HEK293T (cell line): ENCODE data around the gene SIGLEC1.

Experiments used
- BHLHE40 ChIP-seq: fragments of 450-650 bp; IDR thresholded peaks from 2 replicates; pipeline ENCODE4 v1.6.1; 2016; ENCODE audit warnings: mild to moderate bottlenecking, moderate library complexity, borderline replicate concordance
- NFRKB ChIP-seq: fragments of 450-650 bp; IDR thresholded peaks from 2 replicates; pipeline ENCODE4 v1.6.1; 2016; ENCODE audit warnings: mild to moderate bottlenecking, moderate library complexity
- SP1 ChIP-seq: fragments of 450-650 bp; IDR thresholded peaks from 2 replicates; pipeline ENCODE4 v1.6.1; 2017
- SUZ12 ChIP-seq: fragments of 450-650 bp; IDR thresholded peaks from 2 replicates; pipeline ENCODE4 v1.6.1; 2016; ENCODE audit warnings: mild to moderate bottlenecking
- ZNF384 ChIP-seq: fragments of 450-650 bp; IDR thresholded peaks from 2 replicates; pipeline ENCODE4 v1.6.1; 2016

- no peak for TF ChIP-seq SP1
- no peak for TF ChIP-seq ZNF384
- no peak for TF ChIP-seq SUZ12
- no peak for TF ChIP-seq BHLHE40
- TF ChIP-seq NFRKB = no peak
These were observed 17.0 kb upstream of the SIGLEC1 start for GRCh38 chr20:3729378-3729777.
